Head of caudate nucleus (tissue), 42 donors: ENCODE data around the gene TMEM135.
A peak's percentile ranks its signal among the peaks of the same experiment; 100 is the strongest.

ENCODE experiments used
- DNase-seq, 42 donors: peaks; one replicate each; pipeline versions ENCODE4 v3.0.0 to v3.0.0-alpha.2; 2020 to 2021; ENCODE audit warnings: mixed read lengths in 7 of 42
- intact Hi-C: fragments of 100-400 bp; cut with DNase I; formaldehyde crosslinking; loops from one replicate; pipeline ENCODE4 v1.15.0; 2022

TMEM135 gene

GRCh38 chr11:87224486-87224885, 186.8 kb downstream of the TMEM135 start:
- DNase-seq, result no peak
- intact Hi-C loops, result no loop called here

GRCh38 chr11:87228820-87229219, 191.1 kb downstream of the TMEM135 start:
- no peak for DNase-seq
- intact Hi-C loops, result no loop called here

DNA sequence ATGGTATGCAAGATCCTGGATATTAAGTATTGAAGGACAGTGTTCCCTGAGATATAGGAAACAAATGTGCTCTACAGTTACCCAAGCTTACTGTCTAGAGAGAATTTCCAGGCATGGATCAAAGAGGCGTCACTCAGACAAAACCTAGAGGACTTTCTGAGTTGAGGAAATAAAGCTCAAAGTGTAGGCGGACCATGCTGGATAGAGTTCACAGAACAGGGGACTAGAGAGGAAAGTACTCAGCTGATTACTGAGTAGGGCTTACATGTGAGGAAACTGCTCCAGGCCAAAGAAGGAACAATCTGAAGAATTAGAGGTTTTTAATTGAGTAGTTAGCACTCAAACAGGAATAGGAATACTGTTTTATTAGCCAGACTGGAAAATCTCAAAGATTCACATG, 193.3 kb downstream of the TMEM135 start:
- intact Hi-C loops, result no loop called here

GRCh38 chr11:87232320-87232719, 194.6 kb downstream of the TMEM135 start:
- intact Hi-C loops, result no loop called here
- DNase-seq, result no peak

More for the DNA sequence above, 193.3 kb downstream of the TMEM135 start:
- no peak for DNase-seq

- intact Hi-C loops, result no loop called here
- DNase-seq, result no peak
These were observed 197.6 kb downstream of the TMEM135 start for GRCh38 chr11:87235366-87235765.

GRCh38 chr11:87236368-87236767, 198.6 kb downstream of the TMEM135 start:
- intact Hi-C loops, result no loop called here
- no peak for DNase-seq

GRCh38 chr11:87239001-87239400, 201.3 kb downstream of the TMEM135 start:
- intact Hi-C loops, result no loop called here
- DNase-seq, result no peak

- no peak for DNase-seq
- intact Hi-C loops, result no loop called here
These were observed 201.8 kb downstream of the TMEM135 start for GRCh38 chr11:87239531-87239930.

- no peak for DNase-seq
- intact Hi-C loops, result no loop called here
These were observed 213.8 kb downstream of the TMEM135 start for GRCh38 chr11:87251560-87251959.

- intact Hi-C loops, result no loop called here
These were observed 215.1 kb downstream of the TMEM135 start for GRCh38 chr11:87252869-87253268.

GRCh38 chr11:87254562-87254961, 216.8 kb downstream of the TMEM135 start:
- no peak for DNase-seq

More at GRCh38 chr11:87252869-87253268, 215.1 kb downstream of the TMEM135 start:
- no peak for DNase-seq

DNA sequence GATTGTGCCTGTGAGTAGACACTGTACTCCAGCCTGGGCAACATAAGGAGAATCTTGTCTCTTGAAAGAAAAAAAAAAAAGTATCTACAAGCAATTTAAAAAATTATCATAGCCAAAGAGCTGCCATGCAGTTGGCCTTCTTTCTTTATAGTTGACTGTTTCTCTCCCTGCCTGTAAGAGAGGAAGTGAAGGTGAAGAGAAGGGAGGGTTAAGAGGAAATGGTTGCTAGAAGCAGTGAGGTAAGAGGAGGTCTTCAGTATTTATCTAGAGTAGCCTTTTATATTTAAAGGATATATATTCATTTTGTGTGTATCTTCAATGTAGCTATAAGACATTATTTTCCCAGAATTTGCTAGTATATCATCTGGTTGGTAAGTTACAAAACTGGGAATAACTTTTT, 217.9 kb downstream of the TMEM135 start:
- intact Hi-C loops, result no loop called here
- DNase-seq, result no peak

More at GRCh38 chr11:87254562-87254961, 216.8 kb downstream of the TMEM135 start:
- intact Hi-C loops, result no loop called here

GRCh38 chr11:87256694-87257340, 219.1 kb downstream of the TMEM135 start:
- no peak for DNase-seq
- intact Hi-C loops, result no loop called here

DNA sequence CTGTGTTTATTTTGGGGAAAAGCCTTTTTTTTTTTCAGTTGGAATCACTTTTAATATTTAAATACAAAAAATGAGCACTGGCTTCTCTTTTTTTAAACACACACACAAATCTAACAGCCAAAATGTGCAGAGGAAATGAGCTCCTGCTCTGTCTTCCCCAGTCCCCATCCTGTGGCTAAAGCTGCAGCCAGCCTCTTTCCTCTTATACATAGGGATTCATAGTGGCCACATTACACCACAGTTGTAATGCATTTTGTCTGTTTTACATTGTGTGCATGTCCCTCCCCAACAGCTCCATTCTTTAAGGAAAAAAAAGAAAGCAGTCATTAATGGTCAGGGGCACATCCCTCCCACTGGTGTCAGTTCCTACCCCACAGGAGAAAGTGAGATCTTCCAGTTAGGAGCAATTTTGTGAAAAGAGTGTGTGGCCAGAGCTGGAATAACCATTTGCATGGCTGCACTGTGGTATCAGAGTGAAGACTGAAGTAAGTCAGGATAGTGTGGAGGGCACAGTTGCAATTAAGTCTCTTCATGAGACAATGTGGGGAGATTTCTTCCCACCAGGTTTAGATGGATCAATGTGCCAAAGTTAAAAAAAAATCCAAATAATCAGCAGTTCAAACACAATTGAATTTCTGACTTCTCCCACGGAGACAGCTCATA, 220.6 kb downstream of the TMEM135 start:
- DNase-seq, result no peak
- intact Hi-C loops, result no loop called here

DNA sequence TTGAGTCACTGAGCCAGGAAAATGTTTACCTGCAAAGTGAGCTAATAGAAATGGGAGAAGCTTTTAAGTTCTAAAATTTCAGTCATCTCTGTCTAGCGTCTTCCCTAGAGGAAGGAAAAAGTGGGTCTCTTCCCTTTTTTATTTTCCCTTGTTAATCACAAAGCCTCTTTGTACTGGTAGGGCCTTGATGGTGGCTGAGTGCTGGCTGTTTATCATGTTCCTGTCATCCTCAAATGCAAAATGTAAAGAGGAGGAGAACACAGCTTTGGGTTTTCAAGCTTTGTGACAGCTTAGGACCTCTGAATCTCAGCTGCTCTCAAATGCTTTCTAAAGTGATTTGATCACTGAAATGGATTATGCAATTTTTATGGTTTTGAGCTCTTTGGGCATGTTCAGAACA, 222.0 kb downstream of the TMEM135 start:
- peak in 2 of 42 donors; percentile 10 to 25 for DNase-seq
- intact Hi-C loops, result no loop called here

GRCh38 chr11:87260811-87261210, 223.1 kb downstream of the TMEM135 start:
- no peak for DNase-seq
- intact Hi-C loops, result no loop called here

DNA sequence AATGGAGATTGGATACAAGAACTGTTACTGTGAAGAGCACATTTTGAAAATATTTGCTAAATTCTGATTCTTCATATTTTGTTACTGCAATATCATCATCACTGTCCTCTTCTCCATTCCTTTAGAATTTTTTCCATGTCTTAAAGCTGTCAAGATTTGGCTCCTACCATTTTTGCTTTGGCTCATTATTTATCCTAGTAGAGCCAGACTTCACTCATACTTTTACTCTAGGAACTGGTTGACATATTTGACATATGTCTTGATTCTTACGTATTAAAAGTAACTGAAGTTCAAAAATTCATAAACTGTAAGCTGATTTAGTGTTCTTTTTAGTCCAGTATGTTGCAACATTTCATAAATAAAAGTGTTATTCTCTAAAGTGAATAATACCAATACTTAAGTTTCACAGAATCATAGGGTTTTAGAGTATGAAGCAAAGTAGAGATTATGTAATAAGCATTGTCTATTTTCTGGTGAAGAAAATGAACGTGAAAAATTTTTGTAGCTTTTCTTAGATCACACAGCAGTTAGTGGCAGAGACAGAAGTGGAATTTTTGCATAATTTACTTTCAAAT, 225.6 kb downstream of the TMEM135 start:
- intact Hi-C loops, result no loop called here
- no peak for DNase-seq

DNA sequence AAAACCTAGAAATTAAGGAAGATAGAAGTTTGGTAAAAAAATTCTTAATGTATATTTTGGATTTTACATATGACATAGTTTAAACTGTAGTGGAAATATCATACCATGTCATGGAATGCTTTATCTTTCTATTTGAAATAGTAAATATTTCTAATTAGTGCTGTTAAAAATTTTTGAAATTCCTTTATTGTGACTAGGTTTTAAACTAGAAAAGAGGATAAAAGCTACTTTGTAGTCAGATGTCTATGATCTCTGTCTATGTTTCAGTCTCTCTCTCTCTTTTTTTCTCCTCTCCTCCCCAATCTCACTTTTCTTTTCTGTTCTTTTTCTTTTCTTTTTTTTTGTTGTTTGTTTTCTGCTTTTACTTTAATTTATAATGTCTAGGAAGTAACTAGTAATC, 226.2 kb downstream of the TMEM135 start:
- no peak for DNase-seq
- intact Hi-C loops, result no loop called here

DNA sequence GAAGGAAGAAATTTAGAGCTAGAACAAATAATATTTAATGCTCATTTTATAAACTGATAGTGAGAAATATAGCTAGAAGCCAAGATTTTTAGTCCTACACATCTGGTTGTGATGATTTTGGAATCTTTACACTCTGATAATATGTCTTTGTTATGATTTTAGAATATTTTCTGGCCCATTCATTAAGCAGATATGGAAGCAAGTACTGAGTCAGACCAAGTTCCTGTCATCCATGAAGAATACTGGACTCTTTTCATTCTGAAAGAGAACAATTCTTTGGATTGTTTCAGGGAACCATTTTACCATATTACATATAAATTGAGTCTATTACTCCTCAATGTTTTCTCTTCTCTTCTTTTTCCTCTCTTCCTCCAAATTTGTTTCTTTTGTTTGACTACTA, 227.4 kb downstream of the TMEM135 start:
- intact Hi-C loops, result no loop called here
- DNase-seq, result no peak

GRCh38 chr11:87265979-87266378, 228.2 kb downstream of the TMEM135 start:
- intact Hi-C loops, result no loop called here
- DNase-seq, result no peak

DNA sequence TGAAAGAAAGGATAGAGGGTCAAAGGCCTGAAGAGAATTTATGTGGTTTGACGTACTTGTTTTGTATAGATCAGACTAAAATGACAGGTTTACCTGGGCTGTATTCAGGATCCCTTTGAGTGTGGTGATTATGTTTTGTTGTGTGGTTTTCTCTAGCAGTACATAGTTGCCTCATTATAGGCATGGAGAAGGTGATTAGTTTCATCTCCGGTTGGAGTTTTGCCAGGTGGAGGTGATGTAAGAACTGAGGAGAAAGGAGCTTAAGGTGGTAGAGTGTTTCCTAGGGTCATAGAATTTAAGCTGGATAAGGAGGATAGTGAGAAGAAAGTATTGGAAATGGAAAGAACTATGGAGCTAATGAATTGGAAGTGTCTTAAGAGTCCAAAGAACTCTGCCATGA, 229.0 kb downstream of the TMEM135 start:
- intact Hi-C loops, result no loop called here
- DNase-seq, result no peak
